DOHH2 (cell line): ENCODE data around the gene GREB1L.

Experiments
- H3F3A ChIP-seq: fragments of 200-600 bp; sonication (generic), shearing (Covaris generic); 2 replicates; pipeline ENCODE4 v1.6.0; 2016; ENCODE audit warnings: antibody characterized with exemption, mild to moderate bottlenecking; ENCODE audit not compliant: control insufficient read depth, insufficient read depth
- H3K27ac ChIP-seq: fragments of 200-600 bp; sonication (generic); 2 replicates; pipeline ENCODE4 v1.5.1; 2014; ENCODE audit warnings: low read depth, mild to moderate bottlenecking, low read length, moderate library complexity
- H3K27me3 ChIP-seq: fragments of 200-600 bp; sonication (generic); 2 replicates; pipeline ENCODE4 v1.6.1; 2014; ENCODE audit warnings: mild to moderate bottlenecking, low read length, mixed read lengths; ENCODE audit not compliant: control insufficient read depth
- H3K36me3 ChIP-seq: fragments of 200-600 bp; sonication (generic); 2 replicates; pipeline ENCODE4 v1.6.1; 2014; ENCODE audit warnings: mild to moderate bottlenecking, low read length, moderate library complexity, mixed read lengths; ENCODE audit not compliant: control insufficient read depth
- H3K4me1 ChIP-seq: fragments of 200-600 bp; sonication (generic); 2 replicates; pipeline ENCODE4 v1.6.1; 2014; ENCODE audit warnings: mild to moderate bottlenecking, low read length, mixed read lengths; ENCODE audit not compliant: control insufficient read depth
- H3K4me2 ChIP-seq: fragments of 200-600 bp; sonication (generic); 2 replicates; pipeline ENCODE4 v1.6.0; 2014; ENCODE audit warnings: mild to moderate bottlenecking, low read length, moderate library complexity
- H3K4me3 ChIP-seq: fragments of 200-600 bp; sonication (generic); 2 replicates; pipeline ENCODE4 v1.5.1; 2014; ENCODE audit warnings: mild to moderate bottlenecking, low read length, mixed read lengths
- H3K79me2 ChIP-seq: fragments of 200-600 bp; sonication (generic); 2 replicates; pipeline ENCODE4 v1.6.1; 2014; ENCODE audit warnings: mild to moderate bottlenecking, low read length, mixed read lengths; ENCODE audit not compliant: control insufficient read depth
- H3K9me2 ChIP-seq: fragments of 200-600 bp; sonication (generic); replicated peaks from 2 replicates; pipeline ENCODE4 v1.6.1; 2014; ENCODE audit warnings: mild to moderate bottlenecking, low read length, mixed read lengths; ENCODE audit not compliant: control insufficient read depth
- H3K9me3 ChIP-seq: fragments of 200-600 bp; sonication (generic); 2 replicates; pipeline ENCODE4 v1.6.1; 2014; ENCODE audit warnings: antibody characterized with exemption, low read length, mixed read lengths; ENCODE audit not compliant: control insufficient read depth, insufficient read depth
- H4K20me1 ChIP-seq: fragments of 200-600 bp; sonication (generic); 2 replicates; pipeline ENCODE4 v1.6.0; 2014; ENCODE audit warnings: low read depth, mild to moderate bottlenecking, antibody characterized with exemption, low read length, moderate library complexity; ENCODE audit not compliant: control insufficient read depth, insufficient read depth
- EZH2phosphoT487 ChIP-seq: fragments of 200-600 bp; sonication (generic); IDR thresholded peaks from 2 replicates; pipeline ENCODE4 v1.6.1; 2017; ENCODE audit warnings: borderline replicate concordance, mild to moderate bottlenecking, antibody characterized with exemption, low read length, moderate library complexity, mixed read lengths
- TF ChIP-seq, protein P1 (sequence below): fragments of 200-600 bp; sonication (generic); IDR thresholded peaks from one replicate; pipeline ENCODE4 v1.5.1; 2014; ENCODE audit warnings: antibody characterized with exemption, mild to moderate bottlenecking, low read depth, low read length; ENCODE audit not compliant: poor library complexity, severe bottlenecking

The GREB1L gene

DNA sequence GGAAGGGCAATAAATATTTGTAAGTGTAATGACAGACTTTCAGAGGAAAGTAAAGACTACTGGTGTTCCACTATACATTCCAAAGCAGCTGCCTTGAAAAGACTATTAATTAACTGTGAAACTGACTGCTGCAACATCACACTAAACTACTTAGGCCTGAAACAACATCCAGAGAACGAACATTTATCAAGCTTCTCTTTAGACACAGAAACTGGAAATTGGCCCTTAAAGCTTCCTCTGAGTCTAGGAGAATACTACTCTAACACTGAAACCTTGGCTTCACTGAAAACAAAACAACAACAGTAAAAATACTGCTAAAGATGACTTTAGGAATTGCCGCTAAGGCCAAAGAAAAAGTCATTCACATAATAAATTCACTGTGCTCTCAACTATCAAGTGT is 283.9 kb downstream of the GREB1L start:
- peaks cover 61% of the 10 kb centered on the region for H3K36me3 ChIP-seq
- H3K9me3 ChIP-seq: no peaks in the 10 kb centered on the region
- H3K4me3 ChIP-seq: no peak overlapping the region
- no peak overlapping the region for H3K27ac ChIP-seq
- H3K79me2 ChIP-seq: no peaks in the 10 kb centered on the region
- no peak overlapping the region for H3K4me2 ChIP-seq
- no peaks in the 10 kb centered on the region for H4K20me1 ChIP-seq
- H3K9me2 ChIP-seq: no peaks in the 10 kb centered on the region
- no peaks in the 10 kb centered on the region for H3K27me3 ChIP-seq
- TF ChIP-seq EZH2phosphoT487: no peak
- TF ChIP-seq, protein P1, sequence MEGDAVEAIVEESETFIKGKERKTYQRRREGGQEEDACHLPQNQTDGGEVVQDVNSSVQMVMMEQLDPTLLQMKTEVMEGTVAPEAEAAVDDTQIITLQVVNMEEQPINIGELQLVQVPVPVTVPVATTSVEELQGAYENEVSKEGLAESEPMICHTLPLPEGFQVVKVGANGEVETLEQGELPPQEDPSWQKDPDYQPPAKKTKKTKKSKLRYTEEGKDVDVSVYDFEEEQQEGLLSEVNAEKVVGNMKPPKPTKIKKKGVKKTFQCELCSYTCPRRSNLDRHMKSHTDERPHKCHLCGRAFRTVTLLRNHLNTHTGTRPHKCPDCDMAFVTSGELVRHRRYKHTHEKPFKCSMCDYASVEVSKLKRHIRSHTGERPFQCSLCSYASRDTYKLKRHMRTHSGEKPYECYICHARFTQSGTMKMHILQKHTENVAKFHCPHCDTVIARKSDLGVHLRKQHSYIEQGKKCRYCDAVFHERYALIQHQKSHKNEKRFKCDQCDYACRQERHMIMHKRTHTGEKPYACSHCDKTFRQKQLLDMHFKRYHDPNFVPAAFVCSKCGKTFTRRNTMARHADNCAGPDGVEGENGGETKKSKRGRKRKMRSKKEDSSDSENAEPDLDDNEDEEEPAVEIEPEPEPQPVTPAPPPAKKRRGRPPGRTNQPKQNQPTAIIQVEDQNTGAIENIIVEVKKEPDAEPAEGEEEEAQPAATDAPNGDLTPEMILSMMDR: no peak
- H3F3A ChIP-seq: 0 out of 2 replicates have a peak, but pooled peaks cover 4% of the 10 kb centered on the region
- no peaks in the 10 kb centered on the region for H3K4me1 ChIP-seq

DNA sequence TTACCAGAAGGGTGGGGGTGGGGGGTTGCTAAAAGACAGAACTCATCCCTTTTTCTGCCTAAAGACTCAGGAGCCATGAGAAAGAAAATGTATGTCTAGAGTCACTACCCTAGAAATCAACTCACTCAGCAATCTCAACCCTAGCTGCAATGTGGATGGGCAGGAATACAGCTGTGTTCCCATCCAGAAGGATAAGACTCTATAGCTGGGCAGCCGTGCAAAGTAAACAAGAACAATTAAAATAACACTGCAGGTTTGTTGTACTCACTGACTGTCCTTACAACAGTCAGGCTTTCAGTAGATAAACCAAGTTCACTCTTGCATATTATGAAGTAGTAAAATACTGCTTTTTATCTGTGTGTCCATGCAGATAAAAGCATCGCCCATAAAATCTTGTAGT is 284.4 kb downstream of the GREB1L start:
- Histone ChIP-seq H3K9me2 (no peaks in the 10 kb centered on the region), H3F3A (0 out of 2 replicates have a peak, but pooled peaks cover 4% of the 10 kb centered on the region), H3K27ac (no peak overlapping the region), H3K36me3 (peaks cover 66% of the 10 kb centered on the region), H3K4me2 (no peak overlapping the region), H3K27me3 (no peaks in the 10 kb centered on the region), H3K79me2 (no peaks in the 10 kb centered on the region), H3K9me3 (no peaks in the 10 kb centered on the region), H4K20me1 (no peaks in the 10 kb centered on the region), H3K4me3 (no peak overlapping the region), H3K4me1 (no peaks in the 10 kb centered on the region)
- TF ChIP-seq EZH2phosphoT487: no peak
- TF ChIP-seq, protein P1: no peak

DNA sequence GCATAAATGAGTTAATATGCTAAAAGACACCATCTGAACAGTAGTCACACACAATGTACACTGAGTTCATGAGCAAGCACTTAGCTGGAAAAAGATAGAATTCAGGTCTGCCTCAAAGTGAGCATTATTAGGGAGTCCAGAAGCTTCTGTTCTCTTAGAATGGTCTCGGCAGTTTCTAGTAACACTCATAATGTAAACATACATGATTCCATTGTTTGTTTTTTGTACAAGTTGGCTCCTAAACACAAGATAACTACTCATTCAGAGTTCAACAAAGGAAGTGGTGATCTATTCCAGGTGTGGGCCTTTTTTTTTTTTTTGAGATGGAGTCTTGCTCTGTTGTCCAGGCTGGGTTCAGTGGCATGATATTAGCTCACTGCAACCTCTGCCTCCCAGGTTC is 292.3 kb downstream of the GREB1L start:
- TF ChIP-seq EZH2phosphoT487: no peak
- TF ChIP-seq, protein P1: no peak

More for the DNA sequence above, 292.3 kb downstream of the GREB1L start:
- H3K27ac ChIP-seq: no peak overlapping the region
- peaks cover 73% of the 10 kb centered on the region for H3K36me3 ChIP-seq
- H3K79me2 ChIP-seq: no peaks in the 10 kb centered on the region
- no peaks in the 10 kb centered on the region for H3K4me1 ChIP-seq
- no peaks in the 10 kb centered on the region for H3K27me3 ChIP-seq
- no peaks in the 10 kb centered on the region for H3K9me2 ChIP-seq
- no peaks in the 10 kb centered on the region for H4K20me1 ChIP-seq
- no peaks in the 10 kb centered on the region for H3K9me3 ChIP-seq
- no peak overlapping the region for H3K4me3 ChIP-seq
- H3F3A ChIP-seq: no peaks in the 10 kb centered on the region
- H3K4me2 ChIP-seq: no peak overlapping the region
